Measurements from ENCODE around the gene SLC35F1. TPM values are rescaled to one million over a fixed set of nuclear protein-coding genes. Genes with fewer than 3 reads are reported as not detected.
"Not testable (repeated sequence)": the region's sequence is repeated elsewhere in the genome, so short reads cannot be mapped to it uniquely, and the experiment has no call there.

Gene SLC35F1
- total RNA-seq, 6 donors from 2014 or later: 0.11 to 0.15 (median 0.13) TPM; not detected in 3

DNA sequence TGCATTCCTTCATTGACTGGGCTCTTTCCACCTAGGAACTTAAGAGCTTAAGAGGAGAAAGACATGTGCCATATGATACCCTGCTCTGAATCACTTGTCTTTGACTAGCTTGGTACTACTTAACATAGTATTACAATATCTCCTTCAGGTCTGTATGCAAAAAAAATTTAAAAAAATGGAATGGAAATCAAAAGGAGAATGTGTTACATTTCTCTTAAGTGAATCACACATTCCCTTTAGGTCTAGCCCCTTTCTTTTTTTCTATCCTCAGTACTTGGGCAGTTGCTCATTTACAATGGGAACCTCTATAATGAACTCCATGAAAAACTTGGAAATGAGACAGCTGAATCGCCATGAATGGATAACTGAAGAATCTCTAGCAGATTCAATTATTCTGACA lies 53.8 kb downstream of the SLC35F1 start:
- H3K4me3 ChIP-seq: no peak overlapping the region
- no peaks in the 10 kb centered on the region for H3K4me1 ChIP-seq
- no peaks in the 10 kb centered on the region for H3K27me3 ChIP-seq
- DNase-seq (no peak), ATAC-seq (ENCODE audit: low FRiP score in 2 of 2) (no peak)
- peaks cover 0 to 20% (median 5%) of the 10 kb centered on the region in 4 donors for H3K9me3 ChIP-seq
- TF ChIP-seq, protein P1, sequence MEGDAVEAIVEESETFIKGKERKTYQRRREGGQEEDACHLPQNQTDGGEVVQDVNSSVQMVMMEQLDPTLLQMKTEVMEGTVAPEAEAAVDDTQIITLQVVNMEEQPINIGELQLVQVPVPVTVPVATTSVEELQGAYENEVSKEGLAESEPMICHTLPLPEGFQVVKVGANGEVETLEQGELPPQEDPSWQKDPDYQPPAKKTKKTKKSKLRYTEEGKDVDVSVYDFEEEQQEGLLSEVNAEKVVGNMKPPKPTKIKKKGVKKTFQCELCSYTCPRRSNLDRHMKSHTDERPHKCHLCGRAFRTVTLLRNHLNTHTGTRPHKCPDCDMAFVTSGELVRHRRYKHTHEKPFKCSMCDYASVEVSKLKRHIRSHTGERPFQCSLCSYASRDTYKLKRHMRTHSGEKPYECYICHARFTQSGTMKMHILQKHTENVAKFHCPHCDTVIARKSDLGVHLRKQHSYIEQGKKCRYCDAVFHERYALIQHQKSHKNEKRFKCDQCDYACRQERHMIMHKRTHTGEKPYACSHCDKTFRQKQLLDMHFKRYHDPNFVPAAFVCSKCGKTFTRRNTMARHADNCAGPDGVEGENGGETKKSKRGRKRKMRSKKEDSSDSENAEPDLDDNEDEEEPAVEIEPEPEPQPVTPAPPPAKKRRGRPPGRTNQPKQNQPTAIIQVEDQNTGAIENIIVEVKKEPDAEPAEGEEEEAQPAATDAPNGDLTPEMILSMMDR (IDR thresholded peaks at IDR 0.05): no peak
- no peaks in the 10 kb centered on the region for H3K36me3 ChIP-seq
- 66 to 84% methylated on average over 1 of the region's 1 CpG for WGBS, 2 donors
- H3K27ac ChIP-seq: no peak overlapping the region

DNA sequence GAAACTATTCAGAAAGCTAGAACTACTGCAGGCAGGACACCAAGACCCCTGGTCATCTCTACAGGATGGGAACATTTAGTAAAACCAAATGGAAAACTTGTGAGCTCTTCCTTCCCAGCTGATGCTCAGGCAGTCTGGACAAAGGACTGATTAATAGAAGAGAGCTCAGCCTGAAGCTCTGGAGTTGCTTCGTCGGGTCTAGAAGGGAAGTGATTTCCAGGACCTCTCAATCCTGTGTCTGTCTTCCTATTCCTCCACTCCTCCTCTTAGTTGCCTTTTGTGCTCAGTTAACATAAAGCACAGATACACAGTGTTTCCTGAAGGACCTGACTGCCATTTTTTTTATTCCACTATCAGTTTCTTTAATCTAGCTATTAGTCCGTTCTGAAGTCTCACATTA lies 54.2 kb downstream of the SLC35F1 start:
- no peak for DNase-seq
- H3K9me3 ChIP-seq: peaks cover 0 to 22% (median 5%) of the 10 kb centered on the region in 4 donors
- H3K36me3 ChIP-seq: no peaks in the 10 kb centered on the region
- H3K4me3 ChIP-seq: no peak overlapping the region
- ATAC-seq (ENCODE audit: low FRiP score in 2 of 2): no peak
- H3K27me3 ChIP-seq: no peaks in the 10 kb centered on the region
- no peaks in the 10 kb centered on the region for H3K4me1 ChIP-seq
- TF ChIP-seq POLR2A (IDR thresholded peaks at IDR 0.05): no peak
- TF ChIP-seq, protein P1 (IDR thresholded peaks at IDR 0.05): no peak
- TF ChIP-seq POLR2AphosphoS5 (IDR thresholded peaks at IDR 0.05): no peak
- 64 to 65% methylated on average over 3 of the region's 3 CpGs for WGBS, 2 donors
- no peak overlapping the region for H3K27ac ChIP-seq

DNA sequence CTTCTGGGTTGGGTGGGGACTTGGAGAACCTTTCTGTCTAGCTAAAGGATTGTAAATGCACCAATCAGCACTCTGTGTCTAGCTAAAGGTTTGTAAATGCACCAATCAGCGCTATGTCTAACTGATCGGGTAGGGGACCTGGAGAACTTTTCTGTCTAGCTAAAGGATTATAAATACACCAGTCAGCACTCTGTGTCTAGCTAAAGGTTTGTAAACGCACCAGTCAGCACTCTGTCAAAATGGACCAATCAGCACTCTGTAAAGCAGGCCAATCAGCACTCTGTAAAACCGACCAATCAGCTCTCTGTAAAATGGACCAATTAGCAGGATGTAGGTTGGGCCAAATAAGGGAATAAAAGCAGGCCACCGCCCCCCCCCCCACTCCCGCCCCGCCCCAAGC lies 58.7 kb downstream of the SLC35F1 start:
- WGBS, 2 donors: 80 to 83% methylated on average over 6 of the region's 7 CpGs

DNA sequence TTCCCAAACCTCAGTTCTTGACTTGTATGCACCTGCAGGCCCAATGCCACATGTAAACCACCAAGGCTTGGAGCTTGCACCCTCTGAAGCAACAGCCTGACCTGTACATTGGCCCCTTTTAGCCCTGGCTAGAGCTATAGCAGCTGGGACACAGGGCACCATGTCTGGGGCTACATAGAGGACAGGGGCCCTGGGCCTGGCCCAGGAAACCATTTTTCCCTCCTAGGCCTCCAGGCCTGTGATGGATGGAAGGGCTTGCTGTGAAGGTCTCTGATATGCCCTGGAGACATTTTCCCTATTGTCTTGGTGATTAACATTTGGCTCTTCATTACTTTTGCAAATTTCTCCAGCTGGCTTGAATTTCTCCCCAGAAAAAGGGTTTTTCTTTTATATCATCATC lies 64.6 kb downstream of the SLC35F1 start:
- no peak for ATAC-seq (ENCODE audit: low FRiP score in 2 of 2)
- TF ChIP-seq EP300 (IDR thresholded peaks at IDR 0.05): no peak
- TF ChIP-seq POLR2A (IDR thresholded peaks at IDR 0.05): no peak
- TF ChIP-seq POLR2AphosphoS5 (IDR thresholded peaks at IDR 0.05): no peak
- TF ChIP-seq, protein P1 (IDR thresholded peaks at IDR 0.05): no peak
- H3K4me3 ChIP-seq: no peak overlapping the region
- DNase-seq: no peak
- no peaks in the 10 kb centered on the region for H3K4me1 ChIP-seq
- H3K27ac ChIP-seq: no peak overlapping the region
- H3K27me3 ChIP-seq: no peaks in the 10 kb centered on the region
- H3K9me3 ChIP-seq: no peaks in the 10 kb centered on the region
- H3K36me3 ChIP-seq: no peaks in the 10 kb centered on the region

More for the DNA sequence above, 58.7 kb downstream of the SLC35F1 start:
- H3K27ac ChIP-seq; H3K4me3 ChIP-seq; H3K36me3 ChIP-seq; ATAC-seq (ENCODE audit: low FRiP score in 2 of 2); H3K27me3 ChIP-seq; DNase-seq; H3K4me1 ChIP-seq: not testable (repeated sequence)
- H3K9me3 ChIP-seq: peaks cover 0 to 22% (median 5%) of the 10 kb centered on the region in 4 donors

DNA sequence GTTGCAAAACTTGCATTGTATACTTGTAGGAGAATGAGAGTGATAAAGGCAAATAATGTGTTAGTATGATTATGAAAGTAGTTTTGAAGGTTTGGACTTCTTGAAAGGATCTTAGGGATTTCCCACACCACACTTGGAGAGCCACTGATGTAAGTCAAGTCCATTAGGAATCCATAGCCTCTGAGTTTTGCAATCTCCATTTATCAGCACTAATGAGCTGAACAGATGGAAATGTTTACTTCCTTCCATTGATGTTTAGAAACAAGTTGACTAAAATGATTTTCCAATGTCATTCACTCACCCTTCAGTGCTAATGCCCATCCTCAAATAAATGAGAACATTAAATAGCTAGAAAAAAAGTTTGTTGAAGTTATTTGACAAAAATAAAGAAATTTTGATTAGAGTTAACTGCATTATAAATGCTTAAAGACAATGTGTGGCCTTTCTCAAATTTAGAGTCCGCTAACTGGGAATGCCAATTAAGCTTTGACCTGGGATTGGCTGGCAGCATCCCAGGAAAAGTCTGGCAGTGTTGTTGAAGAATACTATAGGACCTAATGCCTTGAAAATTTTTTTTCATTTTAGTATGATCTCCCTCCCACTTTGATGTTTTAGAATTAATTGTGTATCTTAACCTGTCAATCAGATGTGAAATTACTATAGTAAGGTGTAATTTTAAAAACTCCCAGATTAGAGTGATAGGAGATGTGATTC lies 68.0 kb downstream of the SLC35F1 start:
- TF ChIP-seq, protein P1 (IDR thresholded peaks at IDR 0.05): no peak
- TF ChIP-seq EP300 (IDR thresholded peaks at IDR 0.05): no peak
- TF ChIP-seq POLR2AphosphoS5 (IDR thresholded peaks at IDR 0.05): no peak
- TF ChIP-seq POLR2A (IDR thresholded peaks at IDR 0.05): no peak
- WGBS, 2 donors: 44 to 76% methylated on average over 1 of the region's 1 CpG
- no peaks in the 10 kb centered on the region for H3K9me3 ChIP-seq
- no peaks in the 10 kb centered on the region for H3K27me3 ChIP-seq
- H3K4me3 ChIP-seq: no peak overlapping the region
- ATAC-seq (ENCODE audit: low FRiP score in 2 of 2) (no peak), DNase-seq (no peak)
- H3K27ac ChIP-seq: no peak overlapping the region
- no peaks in the 10 kb centered on the region for H3K4me1 ChIP-seq
- H3K36me3 ChIP-seq: no peaks in the 10 kb centered on the region

Data from upper lobe of left lung (tissue), 6 donors.